Endometrial microvascular endothelial cells (primary cell): ENCODE data around the gene SLC4A2. TPM values are rescaled to one million over a fixed set of nuclear protein-coding genes. Genes with fewer than 3 reads are reported as not detected.

Experiments
- in situ Hi-C: cut with HindIII; loops from 2 replicates; pipeline ENCODE4 v1.10.0; 2017; ENCODE audit warnings: low sequenced_read_pairs, low pct_unique_long_range_greater_than_20kb; ENCODE audit errors: inconsistent ontology term
- total RNA-seq: library from RNA; depleted of rRNA; stranded (reverse); fragments of >200 nt; gene quantifications from one replicate; pipeline ENCODE4 v1.2.3, GENCODE V29; 2015; ENCODE audit errors: inconsistent ontology term

Gene SLC4A2
- total RNA-seq, 1 donor from 2014 or later: 212 TPM

GRCh38 chr7:151120896-151121295 lies 61.5 kb downstream of the SLC4A2 start:
- in situ Hi-C loops: no loop called here

GRCh38 chr7:151121380-151122170 lies 62.2 kb downstream of the SLC4A2 start:
- in situ Hi-C loops: no loop called here

- in situ Hi-C loops: no loop called here
Measured at GRCh38 chr7:151122276-151122675, 62.9 kb downstream of the SLC4A2 start.

GRCh38 chr7:151122796-151123157 lies 63.4 kb downstream of the SLC4A2 start:
- in situ Hi-C loops: no loop called here

GRCh38 chr7:151123158-151123821 lies 63.9 kb downstream of the SLC4A2 start:
- in situ Hi-C loops: no loop called here

- in situ Hi-C loops: no loop called here
Measured at GRCh38 chr7:151123822-151124464, 64.6 kb downstream of the SLC4A2 start.

GRCh38 chr7:151124481-151124880 lies 65.1 kb downstream of the SLC4A2 start:
- in situ Hi-C loops: no loop called here

- in situ Hi-C loops: no loop called here
Measured at GRCh38 chr7:151124899-151125399, 65.6 kb downstream of the SLC4A2 start.

- in situ Hi-C loops: no loop called here
Measured at GRCh38 chr7:151125470-151125845, 66.1 kb downstream of the SLC4A2 start.

- in situ Hi-C loops: no loop called here
Measured at GRCh38 chr7:151125846-151126481, 66.6 kb downstream of the SLC4A2 start.

Other genes starting within 250 kb of the SLC4A2 start
- not detected for gene AOC1, start 207.1 kb upstream of the SLC4A2 start, total RNA-seq
- gene KCNH2, start 81.3 kb upstream of the SLC4A2 start, total RNA-seq: not detected
- gene NOS3, start 68.6 kb upstream of the SLC4A2 start, total RNA-seq: 37.4 TPM
- gene ATG9B, start 35.1 kb upstream of the SLC4A2 start, total RNA-seq: not detected
- 53.2 TPM for gene ABCB8, start 31.1 kb upstream of the SLC4A2 start, total RNA-seq
- 0.56 TPM for gene ASIC3, start 11.1 kb upstream of the SLC4A2 start, total RNA-seq
- gene CDK5, start 1.7 kb upstream of the SLC4A2 start, total RNA-seq: 10.5 TPM
- gene FASTK, start 21.2 kb downstream of the SLC4A2 start, total RNA-seq: 95.0 TPM
- 40.5 TPM for gene TMUB1, start 23.9 kb downstream of the SLC4A2 start, total RNA-seq
- gene AGAP3, start 26.9 kb downstream of the SLC4A2 start, total RNA-seq: 52.1 TPM
- gene GBX1, start 108.1 kb downstream of the SLC4A2 start, total RNA-seq: not detected
- not detected for gene ASB10, start 127.7 kb downstream of the SLC4A2 start, total RNA-seq
- not detected for gene H2BK1, start 150.9 kb downstream of the SLC4A2 start, total RNA-seq
- gene ABCF2, start 167.6 kb downstream of the SLC4A2 start, total RNA-seq: 89.1 TPM
- 70.0 TPM for gene CHPF2, start 172.9 kb downstream of the SLC4A2 start, total RNA-seq
- 2.9 TPM for gene SMARCD3, start 189.1 kb downstream of the SLC4A2 start, total RNA-seq